Panc1 (cell line): Measurements from ENCODE around the gene PLA2G5. TPM values are rescaled to one million over a fixed set of nuclear protein-coding genes. Genes with fewer than 3 reads are reported as not detected.

ENCODE experiments used
- ATAC-seq: fragments of 200-7000 bp; cut with Tn5 transposase; 2 replicates; pipeline ENCODE4 v1.9.1; 2020; ENCODE audit warnings: mild to moderate bottlenecking, moderate library complexity
- BruUV-seq: library from RNA; stranded (reverse); fragments of 400-500 nt; replicated peaks from 2 replicates; lab custom pipeline; 2021; lab: Mats Ljungman, UMichigan
- CTCF ChIA-PET: fragments of 300-600 bp; sonication (Branson Sonifier 250); formaldehyde crosslinking; loops from one replicate; lab custom pipeline; 2022; ENCODE audit warnings: antibody characterized with exemption; lab: Charles Lee
- POLR2A ChIA-PET: fragments of 300-600 bp; sonication (Branson Sonifier 250); formaldehyde crosslinking; loops from one replicate; lab custom pipeline; 2022; ENCODE audit warnings: antibody characterized with exemption; lab: Charles Lee
- DNase-seq: peaks from one replicate; pipeline ENCODE4 v3.0.0-alpha.2; 2010; ENCODE audit warnings: low read depth, low spot score
- H3K27ac ChIP-seq: 2 replicates; pipeline ENCODE4 v1.5.1; 2011; ENCODE audit warnings: mild to moderate bottlenecking, low read length, inconsistent platforms
- H3K27me3 ChIP-seq: fragments of 200-500 bp; sonication (Bioruptor generic); 2 replicates; pipeline ENCODE4 v1.6.0; 2014; ENCODE audit warnings: low read length, inconsistent platforms; ENCODE audit not compliant: control insufficient read depth, insufficient read depth
- H3K36me3 ChIP-seq: fragments of 200-500 bp; sonication (Bioruptor generic); 2 replicates; pipeline ENCODE4 v1.5.1; 2014; ENCODE audit warnings: inconsistent platforms, mild to moderate bottlenecking, low read length, moderate library complexity; ENCODE audit not compliant: control insufficient read depth, insufficient read depth
- H3K4me1 ChIP-seq: 2 replicates; pipeline ENCODE4 v1.5.1; 2011; ENCODE audit warnings: inconsistent platforms, mild to moderate bottlenecking, low read length, moderate library complexity; ENCODE audit not compliant: control insufficient read depth, insufficient read depth
- H3K4me3 ChIP-seq, 2 experiments: 2 replicates each; pipeline ENCODE4 v1.5.1; 2011 to 2012; ENCODE audit warnings: low read depth in 2 of 2, low read length in 2 of 2, mild to moderate bottlenecking in 2 of 2, inconsistent platforms in 1 of 2, moderate library complexity in 1 of 2
- H3K9me3 ChIP-seq: fragments of 200-500 bp; sonication (Bioruptor generic); 2 replicates; pipeline ENCODE4 v1.5.1; 2014; ENCODE audit warnings: low read depth, mild to moderate bottlenecking, inconsistent platforms, low read length, moderate library complexity; ENCODE audit not compliant: control insufficient read depth, insufficient read depth
- POLR2AphosphoS5 ChIP-seq: IDR thresholded peaks from 2 replicates; pipeline ENCODE4 v1.6.1; 2012; ENCODE audit warnings: mild to moderate bottlenecking, low read depth, low read length, moderate library complexity
- SIN3A ChIP-seq: IDR thresholded peaks from 2 replicates; pipeline ENCODE4 v1.6.1; 2012; ENCODE audit warnings: low read depth, mild to moderate bottlenecking, low read length, moderate library complexity, borderline replicate concordance; ENCODE audit not compliant: insufficient read depth
- TCF7L2 ChIP-seq: IDR thresholded peaks from 2 replicates; pipeline ENCODE4 v1.6.1; 2011; ENCODE audit warnings: mild to moderate bottlenecking, low read depth, low read length, inconsistent platforms
- in situ Hi-C: cut with HindIII; loops from 2 replicates; pipeline ENCODE4 v1.10.0; 2016; ENCODE audit warnings: low sequenced_read_pairs, low pct_unique_long_range_greater_than_20kb
- intact Hi-C: fragments of 100-400 bp; cut with micrococcal nuclease; formaldehyde crosslinking; loops from one replicate; pipeline ENCODE4 v1.10.0; 2022; ENCODE audit not compliant: unreplicated experiment
- total RNA-seq: library from RNA; stranded (reverse); gene quantifications from one replicate; pipeline ENCODE4 v1.2.1, GENCODE V29; 2021; ENCODE audit not compliant: unreplicated experiment
- TF ChIP-seq, protein P1 (sequence below), 2 experiments: IDR thresholded peaks; 2 replicates each; pipeline ENCODE4 v1.6.1; 2011 to 2012; ENCODE audit warnings: low read depth in 2 of 2, control low read depth in 1 of 2, low read length in 1 of 2, mild to moderate bottlenecking in 1 of 2, moderate library complexity in 1 of 2; ENCODE audit not compliant: insufficient read depth in 1 of 2
- TF ChIP-seq, protein P2 (sequence below): fragments of 450-650 bp; IDR thresholded peaks from 2 replicates; pipeline ENCODE4 v1.5.1; 2017; ENCODE audit warnings: mild to moderate bottlenecking

PLA2G5 gene
- total RNA-seq, 1 experiment from 2014 or later: not detected

DNA sequence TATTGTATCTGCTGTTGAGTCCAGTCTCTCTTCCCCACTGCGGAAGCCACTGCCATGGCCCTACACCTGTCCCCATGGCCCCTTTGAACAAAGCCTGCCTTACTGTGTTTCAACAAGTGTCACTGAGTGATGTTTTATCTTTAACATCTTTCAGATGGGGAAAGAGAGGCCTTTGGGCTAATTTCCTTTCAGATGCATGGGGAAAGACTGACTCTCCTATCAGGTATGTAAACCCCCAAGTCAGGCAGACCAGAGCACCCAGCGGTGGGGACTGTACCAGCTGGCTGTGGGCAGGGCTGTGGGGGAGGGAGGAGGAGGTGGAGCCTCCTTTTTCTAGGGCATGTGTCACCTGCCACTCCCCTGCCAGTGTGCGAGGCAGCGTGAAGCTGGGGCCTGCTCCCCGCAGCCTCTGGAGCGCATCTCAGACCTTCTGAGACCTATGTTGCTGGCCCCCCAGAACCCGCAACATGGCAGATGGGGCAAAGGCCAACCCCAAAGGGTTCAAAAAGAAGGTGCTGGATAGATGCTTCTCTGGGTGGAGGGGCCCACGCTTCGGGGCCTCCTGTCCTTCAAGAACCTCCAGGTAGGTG is 69.1 kb downstream of the PLA2G5 start, which contains the start of gene PLA2G2F:
Gene PLA2G2F (plus strand): TSS at position 363 of the 590 bp plus-strand sequence. CDS start 105 bp downstream, at position 468.
- no peak within 1 kb of the TSS for H3K4me3 ChIP-seq
- no peak for DNase-seq
- no peaks in the 10 kb centered on the region for H3K27me3 ChIP-seq
- no peaks in the 10 kb centered on the region for H3K36me3 ChIP-seq
- BruUV-seq: no TSS peak
- ChIA-PET POLR2A (no interaction called here), CTCF (no interaction called here)
- no peak within 1 kb of the TSS for H3K27ac ChIP-seq
- in situ Hi-C loops (no loop called here), intact Hi-C loops (no loop called here)
- H3K4me1 ChIP-seq: no peaks in the 10 kb centered on the region
- H3K9me3 ChIP-seq: no peaks in the 10 kb centered on the region
- TF ChIP-seq SIN3A: no peak
- no peak for TF ChIP-seq TCF7L2
- TF ChIP-seq, protein P1, sequence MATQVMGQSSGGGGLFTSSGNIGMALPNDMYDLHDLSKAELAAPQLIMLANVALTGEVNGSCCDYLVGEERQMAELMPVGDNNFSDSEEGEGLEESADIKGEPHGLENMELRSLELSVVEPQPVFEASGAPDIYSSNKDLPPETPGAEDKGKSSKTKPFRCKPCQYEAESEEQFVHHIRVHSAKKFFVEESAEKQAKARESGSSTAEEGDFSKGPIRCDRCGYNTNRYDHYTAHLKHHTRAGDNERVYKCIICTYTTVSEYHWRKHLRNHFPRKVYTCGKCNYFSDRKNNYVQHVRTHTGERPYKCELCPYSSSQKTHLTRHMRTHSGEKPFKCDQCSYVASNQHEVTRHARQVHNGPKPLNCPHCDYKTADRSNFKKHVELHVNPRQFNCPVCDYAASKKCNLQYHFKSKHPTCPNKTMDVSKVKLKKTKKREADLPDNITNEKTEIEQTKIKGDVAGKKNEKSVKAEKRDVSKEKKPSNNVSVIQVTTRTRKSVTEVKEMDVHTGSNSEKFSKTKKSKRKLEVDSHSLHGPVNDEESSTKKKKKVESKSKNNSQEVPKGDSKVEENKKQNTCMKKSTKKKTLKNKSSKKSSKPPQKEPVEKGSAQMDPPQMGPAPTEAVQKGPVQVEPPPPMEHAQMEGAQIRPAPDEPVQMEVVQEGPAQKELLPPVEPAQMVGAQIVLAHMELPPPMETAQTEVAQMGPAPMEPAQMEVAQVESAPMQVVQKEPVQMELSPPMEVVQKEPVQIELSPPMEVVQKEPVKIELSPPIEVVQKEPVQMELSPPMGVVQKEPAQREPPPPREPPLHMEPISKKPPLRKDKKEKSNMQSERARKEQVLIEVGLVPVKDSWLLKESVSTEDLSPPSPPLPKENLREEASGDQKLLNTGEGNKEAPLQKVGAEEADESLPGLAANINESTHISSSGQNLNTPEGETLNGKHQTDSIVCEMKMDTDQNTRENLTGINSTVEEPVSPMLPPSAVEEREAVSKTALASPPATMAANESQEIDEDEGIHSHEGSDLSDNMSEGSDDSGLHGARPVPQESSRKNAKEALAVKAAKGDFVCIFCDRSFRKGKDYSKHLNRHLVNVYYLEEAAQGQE (IDR thresholded peaks at IDR 0.05; ENCODE audit: insufficient read depth in 1 of 2, low read depth in 2 of 2, low read length in 1 of 2): no peak
- TF ChIP-seq, protein P2, sequence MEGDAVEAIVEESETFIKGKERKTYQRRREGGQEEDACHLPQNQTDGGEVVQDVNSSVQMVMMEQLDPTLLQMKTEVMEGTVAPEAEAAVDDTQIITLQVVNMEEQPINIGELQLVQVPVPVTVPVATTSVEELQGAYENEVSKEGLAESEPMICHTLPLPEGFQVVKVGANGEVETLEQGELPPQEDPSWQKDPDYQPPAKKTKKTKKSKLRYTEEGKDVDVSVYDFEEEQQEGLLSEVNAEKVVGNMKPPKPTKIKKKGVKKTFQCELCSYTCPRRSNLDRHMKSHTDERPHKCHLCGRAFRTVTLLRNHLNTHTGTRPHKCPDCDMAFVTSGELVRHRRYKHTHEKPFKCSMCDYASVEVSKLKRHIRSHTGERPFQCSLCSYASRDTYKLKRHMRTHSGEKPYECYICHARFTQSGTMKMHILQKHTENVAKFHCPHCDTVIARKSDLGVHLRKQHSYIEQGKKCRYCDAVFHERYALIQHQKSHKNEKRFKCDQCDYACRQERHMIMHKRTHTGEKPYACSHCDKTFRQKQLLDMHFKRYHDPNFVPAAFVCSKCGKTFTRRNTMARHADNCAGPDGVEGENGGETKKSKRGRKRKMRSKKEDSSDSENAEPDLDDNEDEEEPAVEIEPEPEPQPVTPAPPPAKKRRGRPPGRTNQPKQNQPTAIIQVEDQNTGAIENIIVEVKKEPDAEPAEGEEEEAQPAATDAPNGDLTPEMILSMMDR: no peak
- TF ChIP-seq POLR2AphosphoS5: no peak
- ATAC-seq: no peak

DNA sequence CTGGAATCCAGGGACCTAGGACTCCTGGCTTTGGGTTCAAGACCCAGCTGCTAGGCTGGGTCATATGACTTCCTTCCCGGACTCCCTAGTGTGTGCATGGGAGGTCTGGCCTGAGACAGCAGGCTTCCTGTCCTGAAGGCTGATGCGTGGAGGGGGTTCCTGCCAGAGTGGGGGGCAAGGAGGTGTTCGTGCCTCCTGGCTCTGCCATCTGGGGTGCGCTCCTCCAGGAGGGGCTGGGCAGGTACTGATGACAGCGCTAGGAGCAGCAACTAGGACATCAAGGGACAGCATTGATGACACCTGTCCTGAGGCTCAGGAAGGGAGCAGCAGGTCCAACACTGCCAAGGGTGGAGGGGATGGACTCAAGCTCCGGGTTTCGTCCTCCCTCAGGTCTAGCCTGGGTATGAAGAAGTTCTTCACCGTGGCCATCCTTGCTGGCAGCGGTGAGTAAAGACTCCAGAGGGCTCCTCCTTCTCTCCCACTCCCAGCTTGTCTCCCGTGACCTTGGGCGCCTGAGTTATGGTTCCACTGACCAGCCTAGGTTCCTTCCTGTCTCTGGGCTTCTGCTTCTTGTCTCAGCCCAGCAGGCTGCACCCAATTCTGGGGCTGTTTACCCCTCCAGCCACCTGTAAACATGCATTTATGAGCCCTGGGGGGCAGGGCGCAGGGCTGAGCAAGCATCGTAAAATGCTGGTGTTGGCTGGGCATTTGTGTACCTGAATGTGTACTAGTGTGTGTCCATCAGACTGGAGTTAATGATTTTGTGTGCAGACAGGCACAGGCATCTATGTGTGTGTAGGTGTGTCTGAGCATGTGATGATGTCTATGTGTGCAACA is 70.0 kb downstream of the PLA2G5 start:
- intact Hi-C loops (no loop called here), in situ Hi-C loops (no loop called here)
- Histone ChIP-seq H3K4me3 (no peak overlapping the region), H3K27ac (no peak overlapping the region), H3K4me1 (no peaks in the 10 kb centered on the region), H3K9me3 (no peaks in the 10 kb centered on the region), H3K27me3 (no peaks in the 10 kb centered on the region), H3K36me3 (no peaks in the 10 kb centered on the region)
- TF ChIP-seq, protein P1 (IDR thresholded peaks at IDR 0.05; ENCODE audit: insufficient read depth in 1 of 2, low read depth in 2 of 2, low read length in 1 of 2): no peak
- TF ChIP-seq, protein P2: no peak
- TF ChIP-seq TCF7L2 (no peak), SIN3A (no peak), POLR2AphosphoS5 (no peak)
- POLR2A ChIA-PET: interaction anchor here (0.5 kb wide), 1 partner anchor 258 kb away, joined by 3 read pairs; the partner anchor contains the start of gene OTUD3
- CTCF ChIA-PET: no interaction called here
- ATAC-seq: no peak
- no peak for DNase-seq
- no TSS peak for BruUV-seq
